GM18858 (cell line): ENCODE results near the gene PIGL.
"Not testable (repeated sequence)": the region's sequence is repeated elsewhere in the genome, so short reads cannot be mapped to it uniquely, and the experiment has no call there.

Source experiments
- ATAC-seq: cut with Tn5 transposase; IDR thresholded peaks from one replicate; pipeline ENCODE4 v1.9.1; 2021; ENCODE audit not compliant: unreplicated experiment

Gene PIGL

DNA sequence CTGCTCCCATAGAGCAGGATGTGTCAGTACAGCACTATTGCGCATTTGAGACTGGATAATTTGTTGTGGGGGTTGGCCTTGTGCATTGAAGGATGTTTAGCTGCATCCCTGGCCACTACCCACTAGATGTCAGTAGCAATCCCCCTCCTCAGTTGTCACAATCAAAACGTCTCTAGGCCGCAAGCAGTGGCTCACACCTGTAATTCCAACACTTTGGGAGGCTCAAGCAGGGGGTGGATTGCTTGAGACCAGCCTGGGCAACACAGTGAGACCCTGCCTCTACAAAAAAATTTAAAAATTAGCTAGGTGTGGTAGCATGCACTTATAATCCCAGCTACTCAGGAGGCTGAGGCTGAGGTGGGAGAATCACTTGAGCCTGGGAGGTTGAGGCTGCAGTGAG lies 87.8 kb downstream of the PIGL start:
- ATAC-seq = no peak

DNA sequence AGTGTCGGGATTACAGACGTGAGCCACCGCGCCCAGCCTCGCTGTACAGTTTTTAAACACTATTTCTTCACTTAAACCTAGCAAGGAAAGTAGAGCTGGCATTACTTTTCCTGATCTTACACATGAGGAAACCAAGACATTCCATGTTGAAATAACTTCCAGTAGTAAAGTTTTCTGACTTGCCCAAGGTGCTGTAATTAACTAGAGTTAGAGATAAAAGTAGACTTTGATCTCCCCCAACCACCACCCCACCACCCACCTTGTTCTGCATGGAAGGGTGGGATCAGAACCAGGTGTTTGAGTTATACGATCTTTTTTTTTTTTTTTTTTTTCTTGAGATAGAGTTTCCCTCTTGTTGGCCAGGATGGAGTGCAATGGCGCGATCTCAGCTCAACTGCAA lies 89.2 kb downstream of the PIGL start:
- no peak for ATAC-seq

DNA sequence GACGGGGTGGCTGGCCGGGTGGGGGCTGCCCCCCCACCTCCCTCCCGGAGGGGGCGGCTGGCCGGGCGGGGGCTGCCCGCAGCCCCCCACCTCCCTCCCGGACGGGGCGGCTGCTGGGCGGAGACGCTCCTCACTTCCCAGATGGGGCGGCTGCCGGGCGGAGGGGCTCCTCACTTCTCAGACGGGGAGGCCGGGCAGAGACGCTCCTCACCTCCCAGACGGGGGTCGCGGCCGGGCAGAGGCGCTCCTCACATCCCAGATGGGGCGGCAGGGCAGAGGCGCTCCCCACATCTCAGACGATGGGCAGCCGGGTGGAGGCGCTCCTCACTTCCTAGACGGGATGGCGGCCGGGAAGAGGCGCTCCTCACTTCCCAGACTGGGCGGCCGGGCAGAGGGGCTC lies 95.1 kb downstream of the PIGL start:
- ATAC-seq = not testable (repeated sequence)

DNA sequence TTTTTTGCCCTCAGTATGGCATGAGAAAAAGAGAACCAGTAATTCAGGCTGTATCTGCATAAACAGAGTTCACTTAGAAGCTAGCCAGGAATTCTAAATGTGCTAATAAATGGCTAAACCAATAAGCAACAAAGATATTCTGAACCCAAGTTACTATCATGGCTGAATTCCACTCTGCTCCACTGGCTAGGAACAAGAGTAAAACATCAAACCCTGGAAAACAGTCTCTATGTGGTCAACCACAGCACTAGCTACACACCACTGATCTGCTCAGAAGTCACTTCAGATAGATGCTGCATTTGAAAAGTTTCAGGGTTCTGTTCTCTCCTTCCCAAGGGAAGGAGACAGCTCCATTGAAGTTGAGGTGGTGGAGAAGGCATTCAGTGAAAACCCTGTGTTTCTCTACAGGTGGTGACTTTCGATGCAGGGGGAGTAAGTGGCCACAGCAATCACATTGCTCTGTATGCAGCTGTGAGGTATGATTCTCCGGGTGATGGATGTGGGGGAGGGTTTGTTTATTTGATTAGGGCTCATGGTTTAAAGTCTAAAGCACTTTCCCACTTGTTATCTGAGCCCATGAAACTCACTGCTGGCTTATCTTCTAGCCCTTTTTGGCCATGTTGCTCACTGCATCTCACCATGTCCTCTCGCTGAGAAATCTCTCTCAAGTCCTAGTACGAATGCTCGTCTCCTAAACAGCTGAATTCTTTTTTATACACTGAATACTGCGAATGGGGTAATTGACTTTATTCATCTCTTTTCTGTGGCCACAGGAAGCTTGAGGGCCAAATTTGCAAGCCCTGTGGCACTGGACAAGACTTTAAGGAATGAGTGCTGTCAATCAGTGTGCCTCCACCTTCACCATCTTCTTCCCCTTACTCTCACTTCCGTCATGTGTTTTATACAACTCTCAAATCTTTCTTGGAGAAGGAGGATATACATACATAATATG lies 96.4 kb downstream of the PIGL start:
- ATAC-seq = no peak

DNA sequence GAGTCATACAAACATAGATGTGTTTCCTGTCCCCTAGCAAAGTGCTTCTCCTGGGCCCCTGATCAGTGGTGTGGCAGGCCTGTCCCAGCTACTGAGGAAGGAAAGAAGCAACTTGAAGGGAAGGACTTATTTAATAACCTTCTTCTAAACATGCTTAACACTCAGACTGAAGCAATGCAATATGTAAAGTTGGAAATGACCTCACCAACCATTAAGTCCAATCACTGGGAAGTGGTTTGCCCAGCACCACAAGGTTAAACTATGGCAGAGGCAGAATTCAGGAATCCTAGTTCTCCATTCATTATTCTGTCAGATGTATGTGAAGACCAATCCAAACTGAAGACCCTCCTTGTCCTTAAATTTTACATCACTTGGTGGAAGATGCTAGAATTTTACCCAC lies 97.2 kb downstream of the PIGL start:
- no peak for ATAC-seq

DNA sequence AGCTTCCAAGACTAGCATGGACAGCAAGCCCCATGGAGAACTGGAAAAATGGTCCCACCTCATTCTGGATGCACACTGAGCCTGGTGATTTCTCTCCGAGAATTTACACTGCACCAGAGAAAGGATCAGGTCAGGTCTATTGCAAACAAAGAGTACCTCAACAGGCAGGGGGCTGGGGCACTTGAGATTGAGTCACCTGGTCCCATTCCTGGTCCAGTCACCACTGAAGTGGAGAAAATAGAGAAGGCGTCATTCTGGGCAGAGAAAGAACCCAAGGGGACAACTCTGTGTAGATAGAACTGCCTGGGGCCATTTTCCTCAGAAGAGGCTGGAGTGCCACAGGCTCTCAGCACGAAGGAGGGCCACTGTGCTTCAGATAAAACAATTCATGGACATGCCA lies 97.8 kb downstream of the PIGL start:
- ATAC-seq = no peak

DNA sequence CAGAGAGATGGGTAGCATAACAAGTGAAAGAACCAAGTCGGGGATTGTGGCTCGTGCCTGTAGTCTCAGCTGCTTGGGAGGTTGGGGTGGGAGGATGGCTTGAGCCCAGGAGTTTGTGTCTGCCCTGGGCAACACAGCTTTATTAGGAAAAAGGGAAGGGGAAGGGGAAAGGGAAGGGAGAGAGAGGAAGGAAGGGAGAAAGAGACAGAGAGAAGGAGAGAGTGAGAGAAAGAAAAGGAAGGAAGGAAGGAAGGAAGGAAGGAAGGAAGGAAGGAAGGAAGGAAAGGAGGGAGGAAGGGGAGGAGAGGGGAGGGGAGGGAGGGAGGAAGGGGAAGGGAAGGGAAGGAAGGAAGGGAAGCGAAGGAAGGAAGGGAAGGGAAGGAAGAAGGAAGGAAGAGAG lies 103.0 kb downstream of the PIGL start:
- ATAC-seq = no peak

DNA sequence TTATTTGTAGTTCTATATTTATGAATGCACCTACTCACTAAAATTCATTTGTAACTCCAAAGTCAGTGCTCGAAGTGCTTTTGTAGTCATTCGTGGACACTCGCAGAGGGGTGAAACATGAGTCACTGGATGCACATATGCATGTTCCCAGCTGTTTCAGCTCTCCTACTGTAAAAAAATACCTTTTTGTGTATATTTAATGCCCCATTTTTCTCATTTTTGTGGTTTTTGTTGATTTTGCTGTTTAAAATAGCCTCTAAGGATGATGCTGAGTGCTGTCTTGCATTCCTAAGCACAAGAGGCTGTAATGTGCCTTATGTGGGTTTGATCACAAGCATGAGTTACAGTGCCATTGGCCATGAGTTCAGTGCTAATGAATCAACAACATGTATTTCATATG lies 105.6 kb downstream of the PIGL start:
- no peak for ATAC-seq

DNA sequence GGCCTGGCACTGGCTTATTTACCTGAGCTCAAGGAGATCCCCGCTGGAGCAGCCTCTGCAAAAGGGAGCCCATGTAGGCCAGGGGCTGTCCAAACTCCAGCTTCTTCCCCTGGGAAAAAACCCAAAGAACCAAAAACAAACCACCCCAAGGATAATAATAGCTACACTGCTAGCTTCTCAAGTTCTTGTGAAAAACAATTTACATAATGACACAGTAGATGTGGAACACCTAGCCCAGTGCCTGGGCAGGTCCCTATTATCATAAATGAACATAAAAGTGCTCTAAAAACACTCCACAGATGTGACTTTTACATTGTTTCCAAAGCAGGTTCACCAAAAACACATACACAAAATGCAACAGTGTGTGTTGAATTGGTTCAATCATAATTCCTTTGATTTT lies 109.0 kb downstream of the PIGL start:
- no peak for ATAC-seq

DNA sequence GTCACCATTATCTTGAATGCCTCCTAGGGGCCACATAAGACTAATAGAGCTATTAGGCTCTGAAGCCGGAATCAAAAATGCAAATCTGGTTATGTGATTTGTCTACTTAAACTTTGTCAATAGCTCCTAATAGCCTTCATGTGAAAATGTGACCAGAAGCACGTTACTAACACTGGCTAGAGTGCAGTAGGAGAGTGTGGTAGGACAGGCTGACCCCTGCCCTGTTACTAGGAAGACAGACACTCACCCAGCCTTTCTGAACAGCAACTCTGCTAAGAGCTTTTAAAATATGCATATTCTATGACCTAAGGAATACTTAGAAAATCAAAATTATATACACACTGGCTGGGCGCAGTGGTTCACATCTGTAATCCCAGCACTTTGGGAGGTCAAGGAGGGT lies 110.0 kb downstream of the PIGL start:
- ATAC-seq = no peak

DNA sequence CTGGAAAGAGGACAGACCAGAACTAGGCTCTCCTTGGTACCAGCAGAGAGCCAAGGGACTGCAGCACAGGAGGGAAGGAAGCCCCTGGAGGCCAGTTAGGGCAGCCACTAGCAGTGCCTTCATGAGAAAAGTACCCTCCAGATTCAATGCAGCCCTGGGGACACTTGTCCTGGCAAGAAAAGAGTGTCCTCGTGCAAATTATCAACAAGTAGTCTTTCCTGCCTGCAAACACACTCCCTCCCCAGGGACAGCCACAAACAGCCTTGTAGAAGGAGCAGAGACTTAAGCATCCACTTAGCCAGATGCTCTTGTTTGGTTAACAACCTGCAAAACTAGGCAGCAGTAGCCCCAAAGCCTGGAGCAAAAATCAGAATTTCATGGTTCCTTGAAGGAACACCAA lies 112.0 kb downstream of the PIGL start:
- no peak for ATAC-seq

DNA sequence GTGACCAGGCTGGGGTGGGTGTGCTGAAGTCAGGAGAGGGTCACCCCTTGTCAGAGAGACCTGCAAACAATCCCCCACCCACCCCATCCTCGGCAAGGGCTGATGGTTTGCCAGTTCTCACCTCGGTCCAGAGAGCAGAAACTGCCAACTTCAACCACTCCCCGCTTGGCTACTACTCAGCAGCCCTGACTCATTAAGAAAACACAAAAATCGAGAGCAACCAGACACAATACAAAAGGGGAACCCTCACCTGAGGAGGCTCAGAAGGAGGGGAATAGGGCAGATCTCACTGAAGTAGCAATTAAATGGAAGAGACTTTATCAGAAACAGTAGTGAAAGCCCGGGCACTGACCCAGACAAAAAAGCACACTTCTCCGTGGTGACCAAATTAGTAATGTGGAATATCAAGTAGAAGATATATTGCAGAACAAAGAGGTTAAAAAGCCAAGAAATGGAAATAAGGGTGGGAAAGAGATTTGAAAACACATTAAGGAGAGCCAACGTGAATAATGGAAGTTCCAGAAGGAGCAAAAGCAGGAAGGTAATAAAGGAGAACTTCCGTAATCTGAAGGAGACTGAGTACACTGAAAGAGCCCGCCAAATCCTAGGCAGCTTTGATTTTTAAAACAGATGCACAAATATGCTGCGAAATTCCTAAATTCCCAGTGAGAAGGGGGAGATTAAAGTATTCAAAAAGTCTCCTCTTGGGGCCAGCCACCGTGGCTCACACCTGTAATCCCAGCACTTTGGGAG lies 112.7 kb downstream of the PIGL start:
- ATAC-seq = peak; percentile 63

DNA sequence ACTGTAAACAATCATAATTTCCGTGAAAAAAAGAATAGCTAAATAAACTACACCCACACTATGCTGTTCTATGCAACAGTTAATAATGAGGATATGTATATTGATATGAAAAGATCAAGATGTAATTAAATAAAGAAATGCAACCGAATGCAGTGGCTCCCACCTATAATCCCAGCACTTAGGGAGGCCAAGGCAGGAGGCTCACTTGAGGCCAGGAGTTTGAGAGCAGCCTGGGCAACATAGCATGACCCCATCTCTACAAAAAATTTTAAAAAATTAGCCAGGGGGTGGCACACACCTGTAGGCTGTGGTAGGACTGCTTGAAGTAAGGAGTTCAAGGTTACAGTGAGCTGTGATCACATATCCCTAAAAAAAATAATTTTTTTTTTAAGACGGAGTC lies 121.4 kb downstream of the PIGL start:
- ATAC-seq = no peak

DNA sequence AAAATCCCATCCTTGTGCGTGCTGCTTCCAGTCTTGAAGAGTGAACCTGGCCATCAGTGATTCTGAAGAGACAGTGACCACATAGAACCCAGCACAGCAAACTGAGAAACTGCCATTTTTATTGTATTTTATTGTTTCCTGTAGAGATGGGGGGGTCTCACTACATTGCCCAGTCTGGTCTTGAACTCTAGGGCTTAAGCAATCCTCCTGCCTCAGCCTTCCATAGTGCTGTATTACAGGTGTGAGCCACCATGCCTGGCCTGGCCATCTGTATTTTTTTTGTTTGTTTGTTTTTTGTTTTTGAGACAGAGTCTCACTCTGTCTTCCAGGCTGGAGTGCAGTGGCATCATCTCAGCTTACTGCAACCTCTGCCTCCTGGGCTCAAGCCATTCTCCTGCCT lies 122.4 kb downstream of the PIGL start:
- ATAC-seq = no peak

DNA sequence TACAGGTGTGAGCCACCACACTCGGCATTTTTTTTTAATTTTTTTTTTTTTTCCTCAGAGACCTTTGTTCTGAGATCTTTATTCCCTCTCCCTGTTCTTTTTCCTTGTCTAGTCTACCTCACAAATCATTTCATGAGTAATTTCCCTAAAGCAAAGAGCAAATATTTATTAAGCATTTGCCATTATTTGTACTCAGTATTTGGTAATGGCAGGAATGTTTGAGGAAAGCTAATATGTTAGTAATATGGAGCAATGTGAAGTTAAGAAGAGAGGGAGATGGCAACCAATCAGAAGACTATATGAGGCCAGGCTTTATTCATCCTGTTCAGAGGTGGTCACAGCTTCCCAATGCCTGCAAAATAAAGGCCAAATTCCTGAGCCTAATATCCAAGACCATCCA lies 122.9 kb downstream of the PIGL start:
- ATAC-seq = no peak

DNA sequence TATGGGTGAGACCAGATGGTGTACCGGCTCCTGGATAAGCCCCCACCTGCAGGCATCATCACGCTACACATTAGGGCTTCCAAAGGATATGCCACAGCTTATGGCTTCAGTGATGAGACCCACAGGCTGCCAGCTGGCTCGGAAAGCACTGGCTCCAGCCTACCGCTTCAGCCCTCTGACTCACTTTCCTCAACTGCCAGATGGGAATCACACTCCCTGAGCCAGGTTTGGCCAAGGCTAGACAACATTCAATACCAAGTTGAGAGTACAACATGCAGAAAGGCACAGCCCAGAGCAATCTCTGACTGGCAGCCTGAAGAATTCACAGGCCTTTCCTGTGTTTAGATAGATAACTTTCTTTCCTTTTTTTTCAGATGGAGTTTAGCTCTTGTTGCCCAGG lies 126.0 kb downstream of the PIGL start:
- ATAC-seq = no peak

DNA sequence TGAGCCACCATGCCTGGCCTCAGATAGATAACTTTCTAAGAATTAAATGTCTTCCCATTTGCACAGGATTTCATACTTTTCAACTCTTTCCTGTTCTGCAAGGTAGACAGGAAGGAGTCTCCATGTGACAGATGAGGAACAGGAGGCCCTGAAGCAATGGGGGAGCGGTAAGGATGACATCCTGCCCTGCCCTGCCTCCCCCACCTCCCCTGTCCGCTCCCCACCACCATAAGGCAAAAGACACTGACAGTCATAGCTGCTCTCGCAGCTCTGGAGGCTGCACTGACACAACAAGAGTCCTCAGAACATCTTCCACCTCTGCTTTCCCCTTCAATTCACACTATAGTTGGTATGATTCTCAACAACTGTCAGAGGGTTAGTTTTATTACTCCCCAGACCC lies 126.6 kb downstream of the PIGL start:
- no peak for ATAC-seq

DNA sequence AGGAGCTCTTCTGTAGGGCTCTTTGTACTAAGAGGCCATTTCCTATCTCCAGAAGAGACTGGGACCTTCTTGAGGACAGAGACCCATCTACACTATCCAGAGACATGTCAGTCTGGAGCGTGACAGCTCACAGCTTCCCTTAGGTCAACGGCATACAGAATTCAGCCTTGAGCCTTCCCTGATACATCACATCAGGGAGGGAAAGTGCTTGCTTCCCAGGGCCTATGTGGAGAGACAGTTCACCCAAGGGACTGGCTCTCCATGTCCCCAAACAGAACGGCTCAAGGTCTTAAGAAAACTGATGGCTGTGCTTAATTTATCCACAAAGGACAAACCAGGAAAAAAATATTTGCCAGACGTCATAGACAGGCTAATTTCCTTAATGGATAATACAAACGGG lies 128.6 kb downstream of the PIGL start:
- no peak for ATAC-seq

DNA sequence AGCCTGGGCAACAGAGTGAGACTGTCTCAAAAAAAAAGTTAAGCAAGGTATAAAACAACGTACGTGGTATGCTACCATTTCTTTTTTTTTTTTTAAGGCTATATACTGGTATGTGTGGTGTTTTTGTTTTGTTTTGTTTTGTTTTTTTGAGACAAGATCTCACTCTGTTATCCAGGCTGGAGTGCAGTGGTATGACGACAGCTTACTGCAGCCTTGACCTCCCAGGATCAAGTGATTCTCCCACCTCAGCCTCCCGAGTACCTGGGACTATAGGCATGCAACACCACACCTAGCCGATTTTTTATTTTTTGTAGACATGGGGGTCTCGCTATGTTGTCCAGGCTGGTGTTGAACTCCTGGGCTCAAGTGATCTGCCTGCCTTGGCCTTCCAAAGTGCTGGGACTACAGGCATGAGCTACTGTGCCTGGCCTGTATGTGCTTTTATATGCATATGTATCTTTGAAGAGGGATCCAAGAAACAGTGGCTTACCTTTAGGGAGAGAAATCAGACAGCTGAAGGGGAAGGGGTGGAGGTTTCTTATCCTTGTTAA lies 129.8 kb downstream of the PIGL start:
- ATAC-seq = no peak

DNA sequence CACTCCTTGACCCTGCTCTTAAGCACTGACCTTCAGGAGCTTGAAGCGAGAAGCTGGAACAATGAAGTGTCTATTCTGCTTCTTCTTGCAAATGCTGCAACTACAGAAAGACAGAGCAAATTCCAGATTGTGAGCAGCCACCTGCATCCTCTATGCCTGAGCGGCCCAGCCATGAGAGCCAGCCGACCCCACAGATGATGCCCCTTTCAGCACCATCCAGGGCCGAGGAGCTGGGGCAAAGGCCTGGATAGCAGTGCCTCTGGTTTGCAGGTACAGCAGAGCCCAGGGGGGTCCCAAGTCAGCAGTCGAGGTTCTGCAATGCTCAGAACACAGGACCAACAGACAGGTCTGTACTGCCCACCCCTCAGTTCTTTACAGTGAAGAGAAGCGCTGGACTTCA lies 131.6 kb downstream of the PIGL start:
- ATAC-seq = no peak

DNA sequence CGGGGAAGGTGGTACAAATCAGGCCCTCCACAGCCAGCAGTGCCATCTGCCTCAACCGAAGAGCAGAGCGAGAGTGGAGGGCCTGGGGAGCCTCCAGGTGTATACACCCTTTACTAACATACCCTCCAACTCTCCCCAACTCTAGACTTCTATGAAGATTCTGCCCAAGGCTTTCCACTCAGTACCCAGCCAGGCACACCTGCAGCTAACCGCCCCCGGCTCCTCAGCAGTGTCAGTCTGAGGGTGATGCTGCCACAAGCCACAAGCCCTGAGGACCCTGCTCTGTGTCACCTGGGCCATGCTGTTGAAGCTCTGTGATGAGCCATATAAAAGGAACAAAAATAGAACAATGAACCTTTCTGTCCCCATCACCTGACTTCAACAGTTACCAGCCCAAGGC lies 132.4 kb downstream of the PIGL start:
- no peak for ATAC-seq

DNA sequence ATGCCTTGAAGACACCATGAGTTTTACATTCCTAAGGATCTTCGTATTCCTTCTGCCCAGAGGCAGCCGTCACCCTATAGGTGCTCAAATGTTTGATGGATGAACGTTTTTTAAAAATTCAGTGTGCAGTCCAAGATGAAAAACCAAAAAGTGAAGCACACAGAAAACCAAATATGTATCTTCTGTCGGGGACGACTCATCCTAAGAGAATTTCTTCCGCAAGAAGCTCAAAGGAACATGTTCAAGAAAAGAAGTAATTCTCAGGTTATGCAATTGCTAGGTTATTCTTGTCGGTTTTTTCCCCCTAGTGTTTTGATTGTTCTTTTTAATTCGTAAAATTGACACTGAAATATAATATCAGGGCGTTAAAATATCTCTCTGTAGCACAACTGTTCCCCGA lies 134.8 kb downstream of the PIGL start:
- ATAC-seq = no peak
